T-helper 1 cell (primary cell): ENCODE results near the gene ARHGAP1.

Experiments used
- DNase-seq, 5 donors: peaks; one replicate each; pipeline ENCODE4 v3.0.0-alpha.2; 2012 to 2020
- total RNA-seq, 4 donors: gene quantifications; one replicate each; lab custom pipeline; 2026; lab: John Stamatoyannopoulos, UW

ARHGAP1 gene
- total RNA-seq, result 36.5 to 73.9 (median 64.1) reads per million in 4 donors

DNA sequence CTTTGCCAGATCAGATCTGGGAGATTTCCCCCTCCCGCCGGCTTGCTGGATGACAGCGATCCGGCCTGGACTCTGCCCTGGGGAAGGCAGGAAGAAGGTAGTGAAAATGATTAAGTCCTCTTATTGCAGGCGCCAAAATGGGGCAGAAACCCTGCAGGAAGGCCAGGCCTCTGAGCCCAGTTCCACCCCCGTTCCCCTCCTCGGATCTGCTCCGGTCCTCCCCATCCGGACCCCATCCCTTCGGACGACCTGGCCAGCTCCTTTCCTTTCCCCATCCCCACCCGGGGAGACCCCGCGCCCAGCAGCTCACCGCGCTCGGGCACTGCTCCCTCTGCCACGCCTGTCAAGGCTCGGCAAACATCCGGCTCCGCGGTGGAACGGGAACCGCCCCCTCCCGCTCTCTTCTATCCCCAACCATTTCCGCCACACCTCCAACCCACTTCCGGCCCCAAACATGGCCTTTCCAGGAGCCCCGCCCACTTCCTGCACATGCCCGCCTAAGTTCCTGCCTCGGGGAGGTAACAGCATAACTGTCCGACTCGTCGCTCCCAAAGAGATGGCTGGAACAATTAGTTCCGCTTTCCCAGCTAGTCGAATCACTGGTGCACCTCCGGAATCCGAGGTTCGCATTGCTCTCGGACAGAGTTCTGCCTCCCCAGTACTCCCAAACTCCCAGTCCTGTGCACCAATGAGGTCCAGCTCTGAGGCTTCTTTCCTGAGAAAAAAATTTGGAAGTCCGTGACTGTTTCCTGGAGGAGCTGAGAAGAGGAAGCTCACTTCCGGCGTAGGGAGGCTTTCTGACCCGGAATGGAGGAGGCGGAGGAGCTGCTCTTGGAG, at the start of gene ARHGAP1, which contains the start of gene ZNF408:
Gene ARHGAP1 (minus strand): TSS at position 379 of the 837 bp plus-strand sequence. CDS start 4,512 bp downstream, outside the sequence.
Gene ZNF408 (plus strand): TSS at position 791 of the 837 bp plus-strand sequence. CDS start 17 bp downstream, at position 808.
- DNase-seq, result peak; percentile 97 to 100 (median 99)

DNA sequence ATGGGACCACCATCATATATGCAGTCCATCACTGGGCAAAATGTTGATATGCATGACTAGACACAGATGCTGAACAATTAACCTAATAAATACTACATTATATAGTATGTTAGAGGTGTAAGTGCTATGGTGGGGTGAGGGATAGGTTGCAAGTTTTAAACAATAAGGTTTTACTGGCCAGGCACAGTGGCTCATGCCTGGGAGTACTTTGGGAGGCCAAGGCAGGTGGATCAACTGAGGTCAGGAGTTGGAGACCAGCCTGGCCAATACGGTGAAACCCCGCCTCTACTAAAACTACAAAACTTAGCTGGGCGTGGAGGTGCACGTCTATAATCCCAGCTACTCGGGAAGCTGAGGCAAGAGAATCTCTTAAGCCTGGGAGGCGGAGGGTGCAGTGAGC, 46.7 kb upstream of the ARHGAP1 start:
- no peak for DNase-seq

DNA sequence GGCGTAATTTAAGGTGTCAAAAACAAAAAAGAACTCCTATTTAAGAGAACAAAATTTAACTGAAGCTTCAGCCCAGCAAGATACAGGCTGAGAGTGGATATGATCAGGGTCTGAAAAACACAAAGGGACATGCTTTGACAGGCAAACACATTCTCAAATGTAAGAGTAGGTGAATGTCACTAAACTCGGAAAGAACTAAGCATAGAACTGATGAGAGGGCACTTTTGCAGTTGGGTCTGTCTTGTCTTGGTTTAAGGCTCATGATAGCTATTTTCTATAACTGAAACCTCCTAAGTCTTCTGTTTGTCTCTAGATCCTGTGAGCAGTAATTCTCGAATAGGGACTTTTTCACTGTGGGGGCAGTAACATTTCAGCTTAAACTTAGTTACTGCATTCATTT, 45.6 kb upstream of the ARHGAP1 start:
- no peak for DNase-seq

DNA sequence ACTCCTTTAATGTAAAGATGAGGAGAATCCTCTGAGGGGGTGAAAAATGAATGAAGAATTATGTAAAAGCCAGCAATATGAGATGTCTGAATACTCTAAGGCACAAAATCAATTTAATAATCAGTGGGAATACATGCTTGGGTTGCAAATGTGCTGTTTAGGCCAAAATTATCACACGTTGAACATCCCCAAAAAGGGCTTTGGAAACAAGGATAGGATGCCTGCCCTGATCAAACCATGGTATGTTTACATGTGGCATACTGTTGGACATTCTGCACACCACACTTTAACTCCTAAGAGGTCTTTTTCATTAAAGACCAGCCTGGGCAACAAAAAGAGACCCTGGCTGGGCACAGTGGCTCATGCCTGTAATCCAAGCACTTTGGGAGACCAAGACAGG, 44.9 kb upstream of the ARHGAP1 start:
- no peak for DNase-seq

DNA sequence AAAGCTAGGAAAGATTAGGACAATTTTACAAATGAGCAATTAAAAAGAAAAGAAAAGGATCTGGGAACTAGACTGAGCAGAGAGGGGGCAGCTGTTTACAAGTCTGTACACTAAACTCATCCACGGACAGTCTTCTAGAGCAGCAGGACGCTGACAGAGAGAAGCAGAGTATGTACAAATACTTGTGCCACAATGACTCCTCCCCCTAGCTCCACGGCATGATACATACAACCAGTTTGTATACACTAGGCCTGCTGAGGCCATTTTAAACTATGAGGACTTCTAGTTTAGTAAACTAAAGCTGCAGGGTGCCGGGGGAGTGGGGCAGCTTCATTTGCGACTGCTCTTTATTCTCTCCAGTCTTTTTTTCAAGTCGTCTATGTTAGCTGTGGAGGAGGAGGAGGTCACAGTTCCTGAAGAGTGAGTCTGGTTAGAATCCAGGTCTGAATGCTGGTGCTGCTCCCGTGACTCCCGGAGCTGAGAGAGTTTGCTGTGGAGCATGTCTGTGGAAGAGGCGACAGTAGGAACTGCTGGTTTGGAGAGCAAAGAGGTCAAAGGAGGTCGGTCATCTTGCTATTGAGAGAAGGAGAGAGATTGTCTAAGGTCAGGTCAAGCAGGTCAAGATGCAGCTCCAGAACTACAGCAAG, 43.4 kb upstream of the ARHGAP1 start:
- DNase-seq, result no peak

DNA sequence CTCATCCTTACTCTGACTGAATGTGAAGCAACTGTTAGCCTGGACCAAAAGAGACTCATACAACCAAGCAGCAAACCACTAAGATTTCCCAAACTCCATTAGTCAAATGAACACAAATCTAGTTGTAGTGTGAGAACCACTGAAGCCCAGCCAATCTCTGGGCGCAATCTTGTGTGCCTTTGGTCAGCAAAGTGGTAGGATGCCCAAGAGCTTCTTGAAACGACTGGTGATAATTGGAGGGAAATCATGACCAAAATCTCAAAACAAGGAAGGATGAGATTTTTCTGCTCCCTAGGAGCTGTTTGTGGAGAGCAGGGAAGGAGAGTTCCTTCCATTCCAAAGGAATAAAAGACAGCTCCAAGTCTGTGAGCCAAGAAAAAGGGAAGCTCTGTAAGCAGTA, 42.6 kb upstream of the ARHGAP1 start:
- DNase-seq, result no peak

DNA sequence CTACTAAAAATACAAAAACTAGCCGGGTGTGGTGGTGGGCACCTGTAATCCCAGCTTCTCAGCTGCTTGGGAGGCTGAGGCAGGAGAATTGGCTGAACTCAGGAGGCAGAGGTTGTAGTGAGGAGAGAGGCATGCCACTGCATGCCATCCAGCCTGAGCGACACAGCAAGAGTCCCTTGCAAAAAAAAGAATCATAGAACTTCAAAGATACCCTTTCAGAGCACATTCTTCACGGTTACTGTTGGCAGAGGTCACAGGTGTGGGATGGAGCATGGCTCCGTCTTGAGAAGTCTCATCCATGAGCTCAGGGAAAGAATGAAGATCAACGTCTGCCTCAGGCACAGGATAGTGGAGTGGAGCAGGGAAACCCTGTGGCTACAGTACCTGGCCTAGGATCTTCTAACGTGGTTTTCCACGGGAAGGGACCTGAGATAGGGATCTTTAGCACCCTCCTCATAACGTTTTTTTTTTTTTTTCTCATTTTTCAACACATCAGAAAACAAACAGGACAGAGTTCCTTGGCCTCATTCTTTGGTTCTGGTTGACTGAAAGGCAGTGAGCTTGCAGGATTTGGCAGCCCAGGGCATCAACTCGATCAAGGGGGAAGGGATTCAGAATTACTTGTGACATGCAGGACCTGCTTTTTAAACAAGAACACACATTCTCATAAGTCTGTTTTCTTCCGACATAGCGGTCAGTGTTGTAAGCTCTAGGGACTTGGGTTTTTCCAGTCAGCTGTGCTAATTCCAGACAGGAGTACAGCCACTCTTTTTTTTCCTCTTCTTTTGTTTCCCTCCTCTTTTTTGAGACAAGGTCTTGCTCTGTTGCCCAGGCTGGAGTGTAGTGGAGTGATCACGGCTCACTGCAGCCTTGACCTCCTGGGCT, 41.4 kb upstream of the ARHGAP1 start:
- DNase-seq, result no peak

DNA sequence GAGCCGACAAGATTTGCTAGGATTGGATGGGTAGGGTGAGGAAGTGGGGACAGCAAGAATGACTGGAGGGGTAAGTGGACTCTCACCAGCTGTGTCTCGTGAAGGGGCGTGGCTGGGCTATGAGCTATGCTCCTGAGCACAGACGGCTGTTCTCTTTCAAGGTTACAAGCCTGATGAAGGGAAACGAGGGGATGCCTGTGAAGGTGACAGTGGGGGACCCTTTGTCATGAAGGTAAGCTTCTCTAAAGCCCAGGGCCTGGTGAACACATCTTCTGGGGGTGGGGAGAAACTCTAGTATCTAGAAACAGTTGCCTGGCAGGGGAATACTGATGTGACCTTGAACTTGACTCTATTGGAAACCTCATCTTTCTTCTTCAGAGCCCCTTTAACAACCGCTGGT, 38.5 kb upstream of the ARHGAP1 start:
- no peak for DNase-seq

DNA sequence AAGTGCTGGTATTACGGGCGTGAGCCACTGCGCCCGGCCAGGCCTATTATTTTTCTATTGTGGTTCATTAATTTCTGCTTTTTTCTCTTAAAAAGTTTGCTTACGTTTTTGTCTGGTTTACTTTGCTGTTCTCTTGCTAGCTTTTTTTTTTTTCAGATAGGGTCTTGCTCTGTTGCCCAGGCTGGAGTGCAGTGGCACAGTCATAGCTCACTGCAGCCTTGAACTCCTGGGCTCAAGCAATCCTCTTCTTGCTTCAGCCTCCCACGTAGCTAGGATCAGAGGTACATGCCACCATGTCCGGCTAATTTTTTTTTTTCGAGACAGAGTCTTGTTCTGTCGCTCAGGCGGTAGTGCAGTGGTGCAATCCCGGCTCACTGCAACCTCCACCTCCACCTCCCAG, 37.3 kb upstream of the ARHGAP1 start:
- DNase-seq, result no peak

DNA sequence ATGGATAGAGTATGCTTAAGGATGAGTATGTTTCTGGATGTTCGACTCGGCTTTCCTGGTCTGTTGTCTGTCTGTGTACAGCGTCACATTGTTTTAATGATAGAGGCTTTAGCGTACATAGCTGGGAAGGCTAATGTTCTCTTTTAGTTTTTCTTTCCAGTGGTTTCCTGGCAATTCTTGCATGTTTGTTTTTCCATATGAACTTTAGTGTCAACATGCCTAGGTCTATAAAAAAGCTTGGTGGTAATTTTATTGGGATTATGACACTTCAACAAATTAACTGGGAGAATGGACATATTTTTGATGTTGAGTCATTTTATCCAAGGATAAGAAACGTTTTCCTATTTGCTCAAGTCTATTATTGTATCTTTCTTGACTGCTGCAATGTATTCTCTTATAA, 36.2 kb upstream of the ARHGAP1 start:
- no peak for DNase-seq

DNA sequence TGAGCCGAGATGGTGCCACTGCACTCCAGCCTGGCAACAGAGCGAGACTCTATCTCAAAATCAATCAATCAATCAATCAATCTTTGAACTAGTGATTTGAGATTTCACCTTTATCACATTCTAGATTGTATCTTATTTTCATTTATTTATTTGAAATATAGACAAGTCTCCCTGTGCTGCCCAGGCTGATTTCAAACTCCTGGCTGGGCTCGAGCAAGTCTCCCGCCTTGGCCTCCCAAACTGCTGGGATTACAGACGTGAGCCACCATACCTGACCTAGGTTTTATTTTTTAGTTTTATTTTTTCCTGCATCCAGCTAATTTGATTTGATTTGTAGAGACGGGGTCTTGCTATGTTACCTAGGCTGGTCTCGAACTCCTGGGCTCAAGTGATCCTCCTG, 35.7 kb upstream of the ARHGAP1 start:
- no peak for DNase-seq

DNA sequence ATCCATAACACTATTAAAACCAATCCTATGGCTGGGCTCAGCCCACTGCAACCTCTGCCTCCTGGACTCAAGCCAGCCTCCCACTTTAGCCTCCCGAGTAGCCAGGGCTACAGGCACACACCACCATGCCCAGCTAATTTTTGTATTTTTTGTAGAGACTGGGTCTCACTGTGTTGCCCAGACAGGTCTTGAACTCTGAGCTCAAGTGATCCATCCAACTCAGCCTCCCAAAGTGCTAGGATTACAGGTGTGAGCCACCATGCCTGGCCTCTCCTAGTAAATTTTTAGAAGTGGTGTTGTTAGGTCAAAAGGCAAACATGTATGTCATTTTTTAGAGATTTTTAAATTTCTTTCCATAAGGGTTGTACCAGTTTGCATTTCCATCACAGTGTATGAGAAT, 32.8 kb upstream of the ARHGAP1 start:
- DNase-seq, result no peak

DNA sequence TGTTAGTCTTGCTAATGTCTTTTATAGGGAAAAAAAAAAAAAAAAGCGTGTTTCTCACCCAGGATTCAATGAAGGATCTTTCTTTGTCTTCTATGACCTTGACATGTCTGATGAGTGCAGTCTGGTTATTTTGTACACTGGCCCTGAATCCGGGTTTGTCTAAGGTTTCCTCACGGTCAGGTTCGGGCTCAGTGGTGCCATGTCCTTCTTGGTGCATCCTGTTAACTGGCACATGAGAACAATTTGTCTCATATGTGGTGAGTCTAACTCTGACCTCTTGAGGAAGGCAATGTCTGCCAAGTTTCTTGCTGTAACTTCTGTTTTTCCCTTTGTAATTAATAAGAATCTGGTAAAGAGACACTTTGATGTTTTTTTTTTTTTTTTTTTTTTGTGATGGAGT, 31.1 kb upstream of the ARHGAP1 start:
- DNase-seq, result no peak

DNA sequence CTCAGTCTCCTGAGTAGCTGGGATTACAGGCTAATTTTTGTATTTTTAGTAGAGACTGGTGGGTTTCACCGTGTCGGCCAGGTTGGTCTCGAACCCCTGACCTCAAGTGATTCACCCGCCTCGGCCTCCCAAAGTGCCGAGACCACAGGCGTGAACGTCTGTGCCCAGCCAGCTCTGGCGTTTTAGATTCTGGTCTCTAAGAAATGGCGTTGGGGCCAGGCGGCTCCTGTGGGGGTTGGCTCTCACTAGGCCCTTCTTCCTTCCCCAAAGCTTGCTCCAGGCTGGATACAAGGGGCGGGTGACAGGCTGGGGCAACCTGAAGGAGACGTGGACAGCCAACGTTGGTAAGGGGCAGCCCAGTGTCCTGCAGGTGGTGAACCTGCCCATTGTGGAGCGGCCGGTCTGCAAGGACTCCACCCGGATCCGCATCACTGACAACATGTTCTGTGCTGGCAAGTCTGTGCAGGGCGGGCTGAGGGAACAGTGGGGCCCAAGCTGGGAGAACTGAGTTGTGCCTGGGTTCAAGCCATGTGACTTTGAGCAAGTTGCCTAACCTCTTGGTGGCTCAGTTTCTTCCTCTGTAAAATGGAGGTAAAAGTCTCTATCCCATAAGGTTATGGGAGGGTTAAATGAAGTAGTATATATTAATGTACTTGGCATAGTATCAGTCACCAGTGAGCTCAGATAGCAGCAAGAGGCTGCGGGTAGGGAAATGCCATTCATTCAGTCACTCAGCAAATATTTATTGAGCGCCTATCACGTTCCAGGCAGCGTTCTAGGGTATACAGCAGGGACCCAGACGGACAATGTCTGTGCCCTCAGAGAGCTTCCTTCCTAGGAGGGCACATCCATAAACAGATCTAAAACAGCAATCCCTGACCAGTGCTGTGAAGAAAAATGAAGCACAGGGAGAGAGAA, 28.9 kb upstream of the ARHGAP1 start:
- no peak for DNase-seq

DNA sequence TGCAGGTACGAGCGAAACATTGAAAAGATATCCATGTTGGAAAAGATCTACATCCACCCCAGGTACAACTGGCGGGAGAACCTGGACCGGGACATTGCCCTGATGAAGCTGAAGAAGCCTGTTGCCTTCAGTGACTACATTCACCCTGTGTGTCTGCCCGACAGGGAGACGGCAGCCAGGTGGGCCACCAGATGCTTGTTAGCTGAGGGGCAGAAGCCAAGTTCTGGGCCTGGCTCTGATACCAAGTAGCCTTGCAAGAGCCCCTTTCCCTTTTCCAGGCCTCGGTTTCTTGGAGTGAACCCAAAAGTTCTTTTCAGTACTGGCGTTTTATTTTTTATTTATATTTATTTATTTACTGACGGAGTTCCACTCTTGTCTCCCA, 28.2 kb upstream of the ARHGAP1 start:
- DNase-seq, result no peak

DNA sequence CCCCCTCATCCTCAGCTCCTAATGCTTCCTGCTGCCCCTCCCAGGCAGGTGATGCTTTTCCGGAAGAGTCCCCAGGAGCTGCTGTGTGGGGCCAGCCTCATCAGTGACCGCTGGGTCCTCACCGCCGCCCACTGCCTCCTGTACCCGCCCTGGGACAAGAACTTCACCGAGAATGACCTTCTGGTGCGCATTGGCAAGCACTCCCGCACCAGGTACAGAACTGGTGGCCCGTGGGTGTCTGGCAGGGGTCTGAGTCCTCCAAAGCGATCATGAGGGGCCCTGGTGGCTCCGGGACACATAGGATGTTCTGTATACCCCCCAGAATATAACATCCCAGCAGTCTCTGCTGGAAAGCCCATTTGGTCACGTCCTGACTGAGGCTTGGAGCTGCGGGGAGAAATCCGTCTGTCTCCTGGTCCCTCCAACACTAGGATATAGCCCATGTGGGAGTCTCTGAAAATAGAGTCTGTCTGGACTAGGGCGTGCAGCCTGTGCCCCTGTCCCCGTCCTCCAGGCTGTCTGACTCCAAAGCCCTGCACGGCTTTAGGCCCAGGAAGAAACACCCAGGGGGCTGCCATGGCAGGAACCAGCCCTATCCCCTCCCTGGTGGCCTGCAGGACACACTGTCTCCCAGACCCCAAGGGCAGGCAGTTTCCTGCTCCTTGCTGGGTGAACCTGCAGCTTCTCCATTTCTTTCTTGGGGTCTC, 27.7 kb upstream of the ARHGAP1 start:
- no peak for DNase-seq

DNA sequence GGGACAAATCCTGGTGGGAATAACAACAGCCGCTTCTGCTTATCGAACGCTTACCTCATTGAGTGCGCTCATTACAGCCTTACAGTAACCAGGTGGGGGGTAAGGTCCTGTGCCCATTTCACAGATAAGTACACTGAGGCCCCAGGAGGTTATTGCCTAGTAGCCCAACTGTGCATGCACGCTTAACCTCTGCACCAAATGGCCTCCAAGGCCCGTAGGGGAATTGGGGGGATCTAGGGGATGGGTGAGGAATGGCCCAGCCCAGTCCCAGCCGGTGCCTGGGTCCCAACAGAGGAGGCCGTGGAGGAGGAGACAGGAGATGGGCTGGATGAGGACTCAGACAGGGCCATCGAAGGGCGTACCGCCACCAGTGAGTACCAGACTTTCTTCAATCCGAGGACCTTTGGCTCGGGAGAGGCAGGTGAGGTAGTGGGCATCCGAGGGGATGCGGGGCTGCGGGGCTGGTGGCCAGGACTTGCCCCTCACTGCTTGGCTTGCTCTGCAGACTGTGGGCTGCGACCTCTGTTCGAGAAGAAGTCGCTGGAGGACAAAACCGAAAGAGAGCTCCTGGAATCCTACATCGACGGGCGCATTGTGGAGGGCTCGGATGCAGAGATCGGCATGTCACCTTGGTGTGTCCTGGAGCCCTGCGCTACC, 25.9 kb upstream of the ARHGAP1 start:
- no peak for DNase-seq

DNA sequence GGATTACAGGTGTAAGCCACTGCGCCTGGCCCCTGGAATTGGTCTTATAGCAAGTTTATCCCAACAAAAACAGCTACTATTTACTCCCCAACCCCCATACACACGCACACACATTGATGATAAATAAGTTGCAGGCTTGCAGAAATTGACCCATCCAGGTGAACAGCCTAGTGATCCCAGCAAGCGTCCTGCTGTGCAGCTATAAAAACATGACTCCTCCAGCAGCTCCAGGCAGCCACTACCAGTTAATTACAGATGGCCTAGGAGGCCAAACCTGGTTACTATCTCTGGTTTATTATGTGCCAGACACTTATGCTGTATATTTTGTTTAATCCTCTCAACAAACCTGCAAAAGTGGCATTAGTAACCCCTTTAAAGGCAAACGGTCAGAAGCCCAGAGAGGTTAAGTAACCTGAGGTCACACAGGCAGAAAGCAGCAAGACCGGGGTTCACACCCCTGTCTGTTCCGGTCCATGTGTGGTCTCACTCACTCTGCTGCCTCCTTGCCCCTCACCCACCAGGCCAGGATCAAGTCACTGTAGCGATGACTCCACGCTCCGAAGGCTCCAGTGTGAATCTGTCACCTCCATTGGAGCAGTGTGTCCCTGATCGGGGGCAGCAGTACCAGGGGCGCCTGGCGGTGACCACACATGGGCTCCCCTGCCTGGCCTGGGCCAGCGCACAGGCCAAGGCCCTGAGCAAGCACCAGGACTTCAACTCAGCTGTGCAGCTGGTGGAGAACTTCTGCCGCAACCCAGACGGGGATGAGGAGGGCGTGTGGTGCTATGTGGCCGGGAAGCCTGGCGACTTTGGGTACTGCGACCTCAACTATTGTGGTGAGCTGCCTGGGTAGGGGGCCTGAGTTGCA, 25.2 kb upstream of the ARHGAP1 start:
- no peak for DNase-seq

DNA sequence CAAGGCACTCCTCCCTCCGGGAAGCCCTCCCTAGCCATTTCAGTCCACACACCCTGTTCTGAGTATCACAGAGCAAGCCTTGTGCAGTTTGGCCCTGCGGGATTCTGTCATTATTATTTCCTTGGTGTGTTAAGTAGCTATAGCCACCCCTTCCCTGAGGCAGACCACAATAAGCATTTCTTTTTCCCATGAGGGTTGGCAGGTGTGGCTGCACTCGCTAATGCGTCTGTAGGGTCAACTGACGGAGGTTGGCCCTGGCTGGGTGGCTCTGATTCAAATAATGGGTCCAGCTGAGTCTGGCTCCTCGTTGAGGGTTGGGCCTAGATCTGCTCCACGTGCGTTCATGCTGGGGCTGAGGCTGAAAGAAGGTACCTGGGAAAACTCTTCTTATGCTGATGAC, 23.7 kb upstream of the ARHGAP1 start:
- no peak for DNase-seq

DNA sequence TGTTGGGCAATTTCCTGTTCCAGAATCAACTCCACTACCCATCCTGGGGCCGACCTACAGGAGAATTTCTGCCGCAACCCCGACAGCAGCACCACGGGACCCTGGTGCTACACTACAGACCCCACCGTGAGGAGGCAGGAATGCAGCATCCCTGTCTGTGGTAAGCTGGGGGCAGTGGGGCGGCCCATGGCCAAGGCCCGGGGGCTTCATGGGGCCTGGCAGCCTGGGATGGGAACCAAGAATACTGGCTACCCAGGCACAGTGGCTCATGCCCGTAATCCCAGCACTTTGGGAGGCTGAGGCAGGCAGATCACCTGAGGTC, 22.9 kb upstream of the ARHGAP1 start:
- DNase-seq, result no peak
